Measurements from ENCODE around the gene SYTL4. TPM values are rescaled to one million over a fixed set of nuclear protein-coding genes. Genes with fewer than 3 reads are reported as not detected.

SYTL4 gene
- total and polyA plus RNA-seq, 8 donors: 8.8 to 14.9 (median 11.6) TPM

DNA sequence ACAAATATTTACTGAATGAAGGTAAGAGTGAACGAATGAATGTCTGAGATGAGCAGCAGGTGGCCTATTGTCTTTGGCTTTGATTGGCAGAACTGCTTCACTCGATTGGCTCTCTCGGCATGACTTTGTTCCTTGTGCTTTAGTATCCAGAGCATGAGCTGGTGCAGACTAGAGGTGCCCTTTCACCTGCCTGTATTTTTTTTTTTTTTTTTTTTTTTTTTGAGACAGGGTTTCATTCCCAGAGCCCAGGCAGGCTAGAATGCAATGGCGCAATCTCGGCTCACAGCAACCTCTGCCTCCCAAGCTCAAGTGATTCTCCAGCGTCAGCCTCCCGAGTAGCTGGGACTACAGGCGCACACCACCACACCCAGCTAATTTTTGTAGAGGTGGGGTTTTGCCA, 49.0 kb downstream of the SYTL4 start:
- ATAC-seq (no peak), DNase-seq (no peak)
- intact Hi-C loops (cut with DNase I): no loop called here
- Histone ChIP-seq H3K36me3 (no peaks in the 10 kb centered on the region), H3K9me3 (no peaks in the 10 kb centered on the region), H3K4me3 (no peak overlapping the region), H3K27ac (no peak overlapping the region), H3K4me1 (no peaks in the 10 kb centered on the region), H3K27me3 (peaks cover 0 to 3% of the 10 kb centered on the region in 2 donors)
- no peak for TF ChIP-seq CTCF (IDR thresholded peaks at IDR 0.05)

GRCh38 chrX:100681599-100681998, 50.3 kb downstream of the SYTL4 start:
- no peak for DNase-seq
- Histone ChIP-seq H3K9me3 (no peaks in the 10 kb centered on the region), H3K27ac (no peak overlapping the region), H3K36me3 (no peaks in the 10 kb centered on the region), H3K27me3 (peaks cover 0 to 3% of the 10 kb centered on the region in 2 donors), H3K4me3 (no peak overlapping the region), H3K4me1 (no peaks in the 10 kb centered on the region)
- intact Hi-C loops (cut with DNase I): no loop called here
- TF ChIP-seq CTCF (IDR thresholded peaks at IDR 0.05): no peak
- ATAC-seq: no peak

DNA sequence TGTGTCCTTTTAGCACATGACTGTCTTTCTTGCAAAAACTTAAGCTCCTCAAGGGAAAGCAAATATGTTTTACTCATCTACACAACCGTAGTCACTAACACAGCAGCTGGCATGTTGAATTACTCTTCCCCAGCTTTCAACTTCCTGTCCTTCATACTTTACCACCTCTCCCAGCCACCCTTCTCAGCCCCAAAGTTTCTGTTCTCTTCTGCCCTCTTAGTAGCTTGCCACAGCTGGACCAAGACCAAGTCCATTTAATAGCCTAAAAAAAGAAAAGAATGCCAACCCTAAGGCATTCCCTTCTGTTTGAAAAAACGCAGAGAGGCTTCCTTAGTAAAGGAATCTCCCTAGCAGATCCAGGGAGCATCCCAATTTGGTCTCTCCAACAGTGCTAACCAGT, 51.2 kb downstream of the SYTL4 start:
- DNase-seq (no peak), ATAC-seq (no peak)
- TF ChIP-seq CTCF (IDR thresholded peaks at IDR 0.05): no peak
- Histone ChIP-seq H3K27ac (no peak overlapping the region), H3K9me3 (no peaks in the 10 kb centered on the region), H3K36me3 (no peaks in the 10 kb centered on the region), H3K4me3 (no peak overlapping the region), H3K4me1 (no peaks in the 10 kb centered on the region), H3K27me3 (peaks cover 0 to 3% of the 10 kb centered on the region in 2 donors)
- intact Hi-C loops (cut with DNase I): no loop called here

DNA sequence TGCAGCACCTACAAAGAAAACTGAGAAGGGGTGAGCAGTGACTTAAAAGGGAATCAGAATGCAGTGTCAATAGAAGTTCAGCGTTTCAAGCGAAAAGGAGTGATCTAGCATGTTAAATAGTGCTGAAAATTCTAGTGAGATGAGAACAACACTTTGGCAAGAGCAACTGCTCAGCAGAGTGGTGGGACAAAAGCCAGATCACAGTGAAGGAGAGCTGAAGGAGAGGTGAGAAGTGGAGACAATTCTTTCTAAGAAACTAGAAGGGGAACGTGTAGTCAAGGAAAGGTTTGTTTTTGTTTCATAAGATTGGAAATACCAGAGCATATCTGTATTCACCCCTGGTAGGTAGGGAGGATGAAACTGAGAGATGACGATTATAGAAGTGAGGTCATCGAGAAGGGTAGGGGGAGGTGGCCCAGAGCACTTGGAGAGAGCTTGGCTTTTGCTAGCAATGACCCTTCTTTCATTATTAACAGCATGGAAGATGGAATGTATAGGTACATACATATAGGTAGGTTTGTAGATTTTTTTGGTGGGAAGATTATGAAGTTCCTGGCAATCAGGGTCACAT, 54.2 kb downstream of the SYTL4 start:
- DNase-seq: peak in 1 of 4 donors; percentile 9

GRCh38 chrX:100674705-100675104, 57.2 kb downstream of the SYTL4 start:
- Histone ChIP-seq H3K36me3 (no peaks in the 10 kb centered on the region), H3K4me3 (no peak overlapping the region), H3K27me3 (no peaks in the 10 kb centered on the region), H3K27ac (no peak overlapping the region), H3K4me1 (no peaks in the 10 kb centered on the region), H3K9me3 (no peaks in the 10 kb centered on the region)
- intact Hi-C loops (cut with DNase I): no loop called here
- no peak for DNase-seq
- peak; percentile 23 for ATAC-seq
- no peak for TF ChIP-seq CTCF (IDR thresholded peaks at IDR 0.05)

More for the DNA sequence above, 54.2 kb downstream of the SYTL4 start:
- Histone ChIP-seq H3K27me3 (no peaks in the 10 kb centered on the region), H3K4me3 (no peak overlapping the region), H3K4me1 (no peaks in the 10 kb centered on the region), H3K36me3 (no peaks in the 10 kb centered on the region), H3K9me3 (no peaks in the 10 kb centered on the region), H3K27ac (no peak overlapping the region)
- intact Hi-C loops (cut with DNase I): no loop called here
- no peak for TF ChIP-seq CTCF (IDR thresholded peaks at IDR 0.05)
- no peak for ATAC-seq
